ENCODE results near the gene PBX2.

- no peak for TF ChIP-seq POLR2AphosphoS5 (IDR thresholded peaks at IDR 0.05)
- TF ChIP-seq CTCF (IDR thresholded peaks at IDR 0.05) = no peak
- TF ChIP-seq POLR2A (IDR thresholded peaks at IDR 0.05) = no peak
- TF ChIP-seq EP300 (IDR thresholded peaks at IDR 0.05) = no peak
Measured at GRCh38 chr6:32170294-32170693, 19.7 kb downstream of the PBX2 start.
